Pancreas (tissue), 10 donors: ENCODE data around the gene PRSS22. TPM values are rescaled to one million over a fixed set of nuclear protein-coding genes. Genes with fewer than 3 reads are reported as not detected.

Experiments used
- ATAC-seq, 4 donors: fragments of 200-7000 bp; cut with Tn5 transposase; one replicate each; pipeline versions ENCODE4 v1.8.0 to v1.9.1; 2020; ENCODE audit warnings: mild to moderate bottlenecking in 4 of 4, moderate library complexity in 4 of 4
- DNase-seq, 6 donors: peaks; one replicate each; pipeline ENCODE4 v3.0.0-alpha.2; 2020
- FAIRE-seq: peaks from 2 replicates; lab custom pipeline; 2012; peaks lifted over from hg19 to GRCh38; lab: Jason Lieb, UNC
- H3K27ac ChIP-seq, 4 donors: fragments of 200-600 bp; sonication (generic); 1 replicate in 3 of 4; 2 replicates in 1 of 4; pipeline versions ENCODE4 v1.5.0 to v1.8.0; 2020
- H3K27me3 ChIP-seq, 4 donors: fragments of 200-600 bp; one replicate each; pipeline ENCODE4 v1.8.0; 2021
- H3K36me3 ChIP-seq, 3 donors: fragments of 200-600 bp; sonication (generic) in 1 of 3; one replicate each; pipeline versions ENCODE4 v1.5.0 to v1.8.0; 2020 to 2021
- H3K4me1 ChIP-seq, 3 donors: fragments of 200-600 bp; one replicate each; pipeline ENCODE4 v1.8.0; 2021
- H3K4me3 ChIP-seq, 4 donors: fragments of 200-600 bp; sonication (generic) in 2 of 4; one replicate each; pipeline versions ENCODE4 v1.5.0 to v1.8.0; 2020 to 2021
- H3K9me3 ChIP-seq, 4 donors: fragments of 200-600 bp; one replicate each; pipeline ENCODE4 v1.8.0; 2021
- CTCF ChIP-seq, 4 donors: fragments of 200-600 bp; sonication (generic) in 3 of 4; IDR thresholded peaks; one replicate each; pipeline versions ENCODE4 v1.5.0 to v1.8.0; 2021; ENCODE audit warnings: antibody characterized with exemption in 4 of 4
- WGBS, 2 donors: extraction: QIAGEN DNeasy Blood & Tissue Kit; methylation state at CpG; one replicate each; pipeline ENCODE4 v1.1.7; 2013; 5-methylcytosine and 5-hydroxymethylcytosine counted together
- intact Hi-C, 3 donors: fragments of 100-400 bp; cut with DNase I; formaldehyde crosslinking; loops; one replicate each; pipeline versions ENCODE4 v1.11.1 to v1.14.2; 2022
- polyA plus RNA-seq, 2 donors: library from polyadenylated mRNA; stranded (reverse); fragments of 200-250 nt; gene quantifications; one replicate each; pipeline ENCODE4 v1.2.3, GENCODE V29; 2013
- total RNA-seq, 6 donors: library from RNA; stranded (reverse); fragmentation: NEBNext Ultra II Directional in 4 of 6; extraction: Animal tissue kit (Norgen Biotek cat#: 25700) in 4 of 6; gene quantifications; one replicate each; pipeline versions ENCODE4 v1.2.1 to v1.2.4, GENCODE V29; 2021 to 2023
- donor health status: healthy with polysubstance abuse.
- donor health status: DM: no; HTN: no; CAD: no; lungs with moderate emphysema.
- donor health status: DM: no; HTN: no; CAD: no.
- donor health status: control.
- donor health status: control.
- donor health status: Bipolar disorder and iron deficiency.
- donor health status: DM: yes; HTN: yes; CAD: no.
- donor health status: DM: no; HTN: no; CAD: no.
- donor health status: DM: no; HTN: no; CAD: no.
- donor health status: DM: yes; HTN: yes; CAD: no.

The PRSS22 gene
- total and polyA plus RNA-seq, 8 donors: 8.4 to 59.5 (median 16.9) TPM

- Histone ChIP-seq H3K27me3 (no peaks in the 10 kb centered on the region), H3K27ac (no peak overlapping the region), H3K9me3 (no peaks in the 10 kb centered on the region), H3K4me1 (no peaks in the 10 kb centered on the region), H3K4me3 (no peak overlapping the region), H3K36me3 (no peaks in the 10 kb centered on the region)
- WGBS, 2 donors: 70 to 74% methylated on average over 54 to 56 of the region's 56 CpGs
- no peak for FAIRE-seq
- no peak for TF ChIP-seq CTCF (IDR thresholded peaks at IDR 0.05)
- peak in 1 of 6 donors; percentile 53 for DNase-seq
- intact Hi-C loops: no loop called here
- ATAC-seq: no peak
These were observed 5.1 kb downstream of the PRSS22 start for GRCh38 chr16:2852731-2853507.

- DNase-seq (peak in 1 of 6 donors; percentile 38), ATAC-seq (no peak), FAIRE-seq (no peak)
- no peak overlapping the region for H3K27ac ChIP-seq
- H3K4me3 ChIP-seq: no peak overlapping the region
- H3K4me1 ChIP-seq: no peaks in the 10 kb centered on the region
- H3K27me3 ChIP-seq: no peaks in the 10 kb centered on the region
- 86 to 89% methylated on average over 15 to 16 of the region's 16 CpGs for WGBS, 2 donors
- TF ChIP-seq CTCF (IDR thresholded peaks at IDR 0.05): no peak
- intact Hi-C loops: no loop called here
- H3K9me3 ChIP-seq: no peaks in the 10 kb centered on the region
- H3K36me3 ChIP-seq: no peaks in the 10 kb centered on the region
These were observed 5.8 kb downstream of the PRSS22 start for GRCh38 chr16:2852003-2852730.

- H3K27ac ChIP-seq: no peak overlapping the region
- TF ChIP-seq CTCF (IDR thresholded peaks at IDR 0.05): no peak
- intact Hi-C loops: no loop called here
- no peaks in the 10 kb centered on the region for H3K9me3 ChIP-seq
- ATAC-seq: no peak
- DNase-seq: no peak
- 62 to 74% methylated on average over 16 of the region's 16 CpGs for WGBS, 2 donors
- no peak overlapping the region for H3K4me3 ChIP-seq
- H3K36me3 ChIP-seq: no peaks in the 10 kb centered on the region
- no peaks in the 10 kb centered on the region for H3K27me3 ChIP-seq
- H3K4me1 ChIP-seq: no peaks in the 10 kb centered on the region
- no peak for FAIRE-seq
These were observed 8.8 kb downstream of the PRSS22 start for GRCh38 chr16:2848933-2849725.

GRCh38 chr16:2846511-2847310, 11.3 kb downstream of the PRSS22 start:
- Histone ChIP-seq H3K4me3 (no peak overlapping the region), H3K27me3 (no peaks in the 10 kb centered on the region), H3K27ac (no peak overlapping the region), H3K9me3 (no peaks in the 10 kb centered on the region), H3K36me3 (no peaks in the 10 kb centered on the region), H3K4me1 (peaks cover 0 to 5% (median 0%) of the 10 kb centered on the region in 3 donors)
- no peak for TF ChIP-seq CTCF (IDR thresholded peaks at IDR 0.05)
- 61 to 68% methylated on average over 3 of the region's 3 CpGs for WGBS, 2 donors
- ATAC-seq: no peak
- peak in 1 of 6 donors; percentile 18 for DNase-seq
- no peak for FAIRE-seq
- intact Hi-C loops: no loop called here
